Neuronal stem cell (in vitro differentiated cells): Measurements from ENCODE around the gene EFCC1.

ENCODE experiments used
- DNase-seq: peaks from one replicate; pipeline ENCODE4 v3.0.0-alpha.2; 2013; ENCODE audit warnings: low spot score
- H2AFZ ChIP-seq: one replicate; pipeline ENCODE4 v1.6.1; 2013; ENCODE audit warnings: mild to moderate bottlenecking, low read length, inconsistent platforms
- H2AK5ac ChIP-seq: 2 replicates; pipeline ENCODE4 v1.6.1; 2013; ENCODE audit warnings: low read depth, mild to moderate bottlenecking, inconsistent platforms, low read length, moderate library complexity, mixed read lengths
- H2BK120ac ChIP-seq: 2 replicates; pipeline ENCODE4 v1.6.1; 2013; ENCODE audit warnings: low read depth, mild to moderate bottlenecking, inconsistent platforms, low read length, moderate library complexity, mixed read lengths
- H2BK12ac ChIP-seq: one replicate; pipeline ENCODE4 v1.6.1; 2013; ENCODE audit warnings: low read length, inconsistent platforms
- H2BK15ac ChIP-seq: 2 replicates; pipeline ENCODE4 v1.6.1; 2013; ENCODE audit warnings: mild to moderate bottlenecking, low read length, inconsistent platforms, mixed read lengths
- H2BK5ac ChIP-seq: one replicate; pipeline ENCODE4 v1.6.1; 2013; ENCODE audit warnings: inconsistent platforms, mild to moderate bottlenecking, low read length, moderate library complexity
- H3K14ac ChIP-seq: one replicate; pipeline ENCODE4 v1.6.1; 2013; ENCODE audit warnings: low read length, inconsistent platforms
- H3K18ac ChIP-seq: 2 replicates; pipeline ENCODE4 v1.6.1; 2013; ENCODE audit warnings: low read length, inconsistent platforms
- H3K23ac ChIP-seq: 2 replicates; pipeline ENCODE4 v1.6.1; 2013; ENCODE audit warnings: low read depth, mild to moderate bottlenecking, mixed read lengths, low read length, inconsistent platforms; ENCODE audit not compliant: poor library complexity
- H3K27ac ChIP-seq: replicated peaks from 3 replicates; pipeline ENCODE4 v1.5.1; 2013; ENCODE audit warnings: low read length, inconsistent platforms
- H3K27me3 ChIP-seq, 3 experiments: 2 replicates each; pipeline ENCODE4 v1.6.1; 2013; ENCODE audit warnings: low read length in 3 of 3, mild to moderate bottlenecking in 2 of 3, inconsistent platforms in 1 of 3, low read depth in 1 of 3, mixed read lengths in 1 of 3, moderate library complexity in 1 of 3; ENCODE audit not compliant: control insufficient read depth in 3 of 3, insufficient read depth in 3 of 3
- H3K36me3 ChIP-seq, 2 donors: replicated peaks in 1 of 2; 2 replicates each; pipeline ENCODE4 v1.6.1; 2013; ENCODE audit warnings: low read length in 2 of 2; ENCODE audit not compliant: control insufficient read depth in 2 of 2, insufficient read depth in 2 of 2
- H3K4ac ChIP-seq: 2 replicates; pipeline ENCODE4 v1.6.1; 2013; ENCODE audit warnings: inconsistent platforms, mild to moderate bottlenecking, low read length, moderate library complexity
- H3K4me1 ChIP-seq, 2 donors: 1 replicate in 1 of 2; 2 replicates in 1 of 2; pipeline ENCODE4 v1.6.1; 2013; ENCODE audit warnings: low read length in 2 of 2, low read depth in 1 of 2; ENCODE audit not compliant: control insufficient read depth in 2 of 2, insufficient read depth in 1 of 2
- H3K4me2 ChIP-seq: one replicate; pipeline ENCODE4 v1.6.1; 2013; ENCODE audit warnings: mild to moderate bottlenecking, low read length, inconsistent platforms; ENCODE audit not compliant: insufficient read depth, poor library complexity, severe bottlenecking
- H3K4me3 ChIP-seq, 2 donors: 2 replicates each; pipeline ENCODE4 v1.5.1; 2013; ENCODE audit warnings: low read length in 2 of 2, mild to moderate bottlenecking in 2 of 2, inconsistent platforms in 1 of 2, moderate library complexity in 1 of 2
- H3K79me1 ChIP-seq: one replicate; pipeline ENCODE4 v1.6.1; 2013; ENCODE audit warnings: low read depth, mild to moderate bottlenecking, inconsistent platforms, low read length, moderate library complexity
- H3K9ac ChIP-seq: one replicate; pipeline ENCODE4 v1.6.1; 2013; ENCODE audit warnings: mild to moderate bottlenecking, low read depth, low read length, inconsistent platforms; ENCODE audit not compliant: poor library complexity
- H3K9me3 ChIP-seq, 2 donors: replicated peaks in 1 of 2; 2 replicates each; pipeline versions ENCODE3 to v1.6.1; 2013; ENCODE audit warnings: low read length in 2 of 2, mild to moderate bottlenecking in 2 of 2, inconsistent platforms in 1 of 2, low read depth in 1 of 2, mixed read lengths in 1 of 2, moderate library complexity in 1 of 2; ENCODE audit not compliant: control insufficient read depth in 2 of 2, insufficient read depth in 1 of 2
- H4K8ac ChIP-seq: one replicate; pipeline ENCODE4 v1.6.1; 2013; ENCODE audit warnings: low read depth, mild to moderate bottlenecking, inconsistent platforms, low read length, moderate library complexity
- H4K91ac ChIP-seq: one replicate; pipeline ENCODE4 v1.6.1; 2013; ENCODE audit warnings: low read length, low read depth, mild to moderate bottlenecking, inconsistent platforms; ENCODE audit not compliant: poor library complexity
- WGBS, 2 donors: extraction: QIAGEN DNeasy Blood & Tissue Kit; methylation state at CpG; one replicate each; pipeline ENCODE4 v1.1.7; 2013; ENCODE audit warnings: missing lambda C conversion rate in 2 of 2, mixed read lengths in 1 of 2; ENCODE audit not compliant: insufficient read length in 2 of 2, insufficient replicate concordance in 1 of 2; ENCODE audit errors: extremely low coverage in 2 of 2; 5-methylcytosine and 5-hydroxymethylcytosine counted together

EFCC1 gene

GRCh38 chr3:129023909-129024308, 22.8 kb downstream of the EFCC1 start:
- H4K8ac ChIP-seq, result no peak overlapping the region
- no peak overlapping the region for H2AK5ac ChIP-seq
- H3K36me3 ChIP-seq, result peaks cover 0 to 44% of the 10 kb centered on the region in 2 donors
- H2BK120ac ChIP-seq, result no peak overlapping the region
- H2AFZ ChIP-seq, result no peak overlapping the region
- H2BK15ac ChIP-seq, result no peak overlapping the region
- no peaks in the 10 kb centered on the region for H3K79me1 ChIP-seq
- H3K14ac ChIP-seq, result no peak overlapping the region
- no peak overlapping the region for H3K9ac ChIP-seq
- H3K27ac ChIP-seq, result no peak overlapping the region
- no peak overlapping the region for H3K4ac ChIP-seq
- peaks cover 0 to 7% of the 10 kb centered on the region in 2 donors for H3K9me3 ChIP-seq
- no peaks in the 10 kb centered on the region for H3K27me3 ChIP-seq
- no peak overlapping the region for H3K4me2 ChIP-seq
- no CpG with 5 or more reads among the region's 2 CpGs for WGBS, 2 donors
- no peak overlapping the region for H3K23ac ChIP-seq
- H2BK5ac ChIP-seq, result no peak overlapping the region
- H3K4me3 ChIP-seq, result no peak overlapping the region
- H2BK12ac ChIP-seq, result no peak overlapping the region
- H4K91ac ChIP-seq, result no peak overlapping the region
- H3K4me1 ChIP-seq, result peaks cover 0 to 2% of the 10 kb centered on the region in 2 donors
- no peak for DNase-seq
- no peak overlapping the region for H3K18ac ChIP-seq

GRCh38 chr3:129025108-129025507, 24.0 kb downstream of the EFCC1 start:
- Histone ChIP-seq H2AK5ac (no peak overlapping the region), H3K4me1 (peaks cover 0 to 2% of the 10 kb centered on the region in 2 donors), H3K9me3 (peaks cover 0 to 7% of the 10 kb centered on the region in 2 donors), H3K18ac (no peak overlapping the region), H2BK15ac (no peak overlapping the region), H4K91ac (no peak overlapping the region), H3K23ac (no peak overlapping the region), H3K4ac (no peak overlapping the region), H3K27ac (no peak overlapping the region), H2BK120ac (peak overlapping the region; percentile 69), H2AFZ (no peak overlapping the region), H3K14ac (no peak overlapping the region), H2BK12ac (no peak overlapping the region), H2BK5ac (no peak overlapping the region), H3K36me3 (peaks cover 0 to 43% of the 10 kb centered on the region in 2 donors), H3K9ac (no peak overlapping the region), H4K8ac (no peak overlapping the region), H3K4me2 (no peak overlapping the region), H3K79me1 (no peaks in the 10 kb centered on the region), H3K27me3 (no peaks in the 10 kb centered on the region), H3K4me3 (no peak overlapping the region)
- no peak for DNase-seq
- WGBS, 2 donors, result no CpG with 5 or more reads among the region's 15 CpGs

GRCh38 chr3:129025691-129026435, 24.8 kb downstream of the EFCC1 start:
- no peak overlapping the region for H3K14ac ChIP-seq
- no peak overlapping the region for H3K4ac ChIP-seq
- H3K27ac ChIP-seq, result no peak overlapping the region
- H3K9ac ChIP-seq, result no peak overlapping the region
- H4K8ac ChIP-seq, result no peak overlapping the region
- no peak overlapping the region for H2AFZ ChIP-seq
- peaks cover 0 to 2% of the 10 kb centered on the region in 2 donors for H3K4me1 ChIP-seq
- H4K91ac ChIP-seq, result no peak overlapping the region
- no peak overlapping the region for H3K4me3 ChIP-seq
- H3K23ac ChIP-seq, result no peak overlapping the region
- H3K36me3 ChIP-seq, result peaks cover 0 to 50% of the 10 kb centered on the region in 2 donors
- no peak overlapping the region for H2AK5ac ChIP-seq
- no peak overlapping the region for H2BK5ac ChIP-seq
- no peaks in the 10 kb centered on the region for H3K79me1 ChIP-seq
- DNase-seq, result no peak
- H2BK120ac ChIP-seq, result peak overlapping the region; percentile 69
- no peak overlapping the region for H3K4me2 ChIP-seq
- no peak overlapping the region for H2BK12ac ChIP-seq
- peak overlapping the region; percentile 12 for H3K18ac ChIP-seq
- H2BK15ac ChIP-seq, result no peak overlapping the region
- no peaks in the 10 kb centered on the region for H3K27me3 ChIP-seq
- peaks cover 0 to 7% of the 10 kb centered on the region in 2 donors for H3K9me3 ChIP-seq
- no CpG with 5 or more reads among the region's 8 CpGs for WGBS, 2 donors

- H3K14ac ChIP-seq, result no peak overlapping the region
- H3K27ac ChIP-seq, result no peak overlapping the region
- H2BK5ac ChIP-seq, result no peak overlapping the region
- peak overlapping the region; percentile 84 for H3K4me2 ChIP-seq
- no peak overlapping the region for H4K8ac ChIP-seq
- H3K4me3 ChIP-seq, result peak overlapping the region in 1 of 2 donors; percentile 79
- H2AK5ac ChIP-seq, result no peak overlapping the region
- no peak overlapping the region for H3K9ac ChIP-seq
- H2BK12ac ChIP-seq, result no peak overlapping the region
- WGBS, 2 donors, result no CpG with 5 or more reads among the region's 54 CpGs
- no peak overlapping the region for H2AFZ ChIP-seq
- no peak overlapping the region for H3K23ac ChIP-seq
- peak overlapping the region; percentile 97 for H3K18ac ChIP-seq
- no peak overlapping the region for H4K91ac ChIP-seq
- H3K4me1 ChIP-seq, result peaks cover 0 to 2% of the 10 kb centered on the region in 2 donors
- peak; percentile 73 for DNase-seq
- H3K36me3 ChIP-seq, result peaks cover 0 to 60% of the 10 kb centered on the region in 2 donors
- peaks cover 0 to 7% of the 10 kb centered on the region in 2 donors for H3K9me3 ChIP-seq
- no peaks in the 10 kb centered on the region for H3K27me3 ChIP-seq
- no peaks in the 10 kb centered on the region for H3K79me1 ChIP-seq
- no peak overlapping the region for H3K4ac ChIP-seq
- H2BK15ac ChIP-seq, result peak overlapping the region; percentile 82
- no peak overlapping the region for H2BK120ac ChIP-seq
These were observed 25.8 kb downstream of the EFCC1 start for GRCh38 chr3:129026728-129027543.
